Measurements from ENCODE around the gene RAB33A. TPM values are rescaled to one million over a fixed set of nuclear protein-coding genes. Genes with fewer than 3 reads are reported as not detected.
A peak's percentile ranks its signal among the peaks of the same experiment; 100 is the strongest.
"Not testable (repeated sequence)": the region's sequence is repeated elsewhere in the genome, so short reads cannot be mapped to it uniquely, and the experiment has no call there.

The RAB33A gene
- total RNA-seq, 1 experiment from 2014 or later, result 2.0 TPM

GRCh38 chrX:130172127-130172845 lies 524 bp downstream of the RAB33A start:
- DNase-seq (ENCODE audit: low read depth), result no peak

DNA sequence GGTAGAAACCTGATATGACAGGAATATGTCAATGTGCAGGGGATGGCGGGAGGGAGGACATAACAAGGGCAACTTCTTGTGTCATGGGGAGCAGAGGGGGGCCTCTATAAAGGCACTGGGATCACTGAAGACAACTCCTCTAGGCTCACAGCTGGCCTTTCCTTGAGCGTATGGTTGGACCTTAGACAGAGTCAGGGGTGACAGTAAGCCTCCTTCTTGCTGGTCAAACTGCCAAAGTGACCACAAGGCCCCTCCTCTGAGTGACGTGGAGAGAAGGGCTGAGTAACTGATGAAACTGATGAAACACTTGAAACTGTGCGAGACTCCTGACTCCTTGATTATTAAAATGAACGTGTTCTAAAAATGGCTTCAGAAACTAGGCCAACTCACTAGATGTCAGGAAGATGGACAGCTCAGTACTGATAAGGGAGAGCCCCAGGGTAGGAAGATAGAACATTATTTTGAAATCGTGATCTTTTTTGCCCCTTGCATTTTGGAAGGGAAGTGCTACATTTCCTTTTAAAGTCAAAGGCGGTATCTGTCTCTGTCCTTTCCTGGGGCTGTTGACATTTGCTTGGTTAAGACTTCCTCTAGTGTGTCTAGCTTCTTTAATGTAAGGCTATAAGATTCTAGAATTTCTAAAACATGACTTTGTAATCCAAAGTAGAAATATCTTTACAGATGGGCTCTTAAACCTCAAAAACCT lies 1.6 kb downstream of the RAB33A start:
- peak; percentile 81 for DNase-seq (ENCODE audit: low read depth)

DNA sequence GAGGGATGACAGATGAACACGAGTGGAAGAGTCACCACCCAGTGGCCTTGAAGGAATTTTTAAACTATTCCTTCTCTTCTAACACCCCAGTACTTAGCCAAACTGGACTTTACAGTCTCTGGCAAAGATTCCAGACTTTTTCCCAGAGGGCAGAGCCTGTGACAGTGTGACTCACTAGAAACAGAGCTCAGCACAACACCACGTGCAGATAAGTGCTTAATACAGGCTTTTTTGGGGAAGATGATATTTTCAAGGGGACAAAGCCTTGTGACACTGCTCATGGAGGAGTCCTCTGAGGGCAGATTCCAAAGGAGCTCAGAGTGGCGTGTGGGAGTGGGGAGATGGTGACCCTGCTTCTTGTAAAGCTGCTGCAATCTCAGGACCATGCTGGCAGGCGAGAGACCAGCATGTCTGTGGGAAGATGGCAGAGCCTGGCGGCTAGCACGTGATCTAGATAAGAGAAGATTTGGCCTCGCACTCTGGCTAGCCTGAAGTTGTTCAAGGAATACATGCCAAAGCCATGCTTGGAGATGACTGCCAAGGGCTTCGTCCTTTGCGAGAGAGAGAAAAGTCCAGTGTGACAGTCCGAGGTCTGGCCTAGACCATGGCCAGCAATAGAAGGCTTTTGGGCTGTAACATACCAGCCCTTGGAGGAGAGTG lies 2.4 kb downstream of the RAB33A start:
- DNase-seq (ENCODE audit: low read depth), result peak; percentile 80

GRCh38 chrX:130174937-130175336 lies 3.2 kb downstream of the RAB33A start:
- DNase-seq (ENCODE audit: low read depth), result no peak

DNA sequence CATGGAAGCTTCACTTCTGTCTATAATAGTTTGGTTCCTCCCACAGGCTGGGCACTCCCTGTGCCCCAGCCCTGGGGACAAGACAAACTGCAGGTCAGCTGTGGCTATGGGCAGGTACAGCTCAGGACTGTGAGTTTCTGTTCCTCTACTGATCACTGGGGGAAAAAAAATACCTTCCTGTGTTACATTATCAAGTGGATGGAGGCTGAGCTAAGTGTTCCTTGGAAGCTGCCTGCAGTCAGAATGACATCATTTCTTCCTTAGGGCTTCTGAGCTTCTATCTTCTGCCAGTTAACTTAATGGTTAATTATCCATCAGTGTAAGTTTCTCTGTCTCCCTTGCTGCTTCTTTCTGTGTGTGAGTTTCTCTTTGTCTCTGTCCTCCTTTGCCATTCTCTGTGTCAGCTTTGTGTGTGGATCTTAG lies 4.6 kb downstream of the RAB33A start:
- no peak for DNase-seq (ENCODE audit: low read depth)

GRCh38 chrX:130176942-130177341 lies 5.2 kb downstream of the RAB33A start:
- no peak for DNase-seq (ENCODE audit: low read depth)

DNA sequence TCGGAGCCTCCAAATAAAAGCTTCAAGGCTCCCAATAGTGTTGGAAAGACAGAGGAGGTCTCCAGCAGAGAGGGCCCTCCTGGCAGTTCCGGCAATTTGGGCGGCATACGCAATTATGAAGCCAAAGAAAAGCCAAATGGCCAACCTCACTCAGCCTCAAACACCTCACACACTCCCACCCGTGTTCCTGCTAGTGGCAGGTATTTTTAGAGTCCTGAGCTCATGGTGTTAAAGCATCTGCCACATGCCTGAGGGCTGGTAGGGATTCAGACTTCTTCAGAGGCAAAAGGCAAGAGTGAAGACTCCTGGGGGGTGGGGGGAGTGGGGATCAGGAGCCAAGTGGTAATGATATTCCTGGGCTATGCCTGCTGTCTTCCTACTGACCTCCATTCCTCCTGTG lies 7.4 kb downstream of the RAB33A start:
- no peak for DNase-seq (ENCODE audit: low read depth)

DNA sequence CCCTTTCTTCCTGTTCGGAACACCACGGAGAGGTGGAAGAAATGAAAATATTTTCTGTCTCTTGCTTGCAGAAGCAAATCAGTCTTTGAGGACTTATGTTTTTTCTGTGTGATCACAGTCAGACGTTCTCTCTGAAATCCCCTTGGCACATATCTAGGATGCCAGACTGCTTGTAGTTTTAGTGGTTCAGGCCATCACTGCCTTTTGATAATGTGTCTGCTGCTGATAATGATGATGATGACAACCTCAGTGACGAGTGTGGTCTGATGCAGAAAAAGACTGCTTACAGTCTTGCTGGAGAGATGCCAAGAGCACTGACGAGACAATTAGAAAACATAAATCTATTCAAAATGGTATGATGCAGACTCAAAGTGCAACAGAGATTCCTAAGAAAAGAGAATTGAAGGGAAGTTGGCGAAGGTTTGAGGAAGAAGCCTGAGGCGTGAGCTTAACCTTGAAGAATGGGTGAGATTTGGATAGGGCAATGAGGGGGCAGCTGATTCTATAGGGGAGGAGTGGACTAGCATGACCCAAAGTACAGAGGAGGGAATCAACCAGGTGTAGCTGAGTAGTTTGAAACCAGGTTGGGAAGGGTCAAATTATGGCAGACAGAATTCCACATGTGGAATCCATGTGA lies 7.9 kb downstream of the RAB33A start:
- DNase-seq (ENCODE audit: low read depth), result no peak

DNA sequence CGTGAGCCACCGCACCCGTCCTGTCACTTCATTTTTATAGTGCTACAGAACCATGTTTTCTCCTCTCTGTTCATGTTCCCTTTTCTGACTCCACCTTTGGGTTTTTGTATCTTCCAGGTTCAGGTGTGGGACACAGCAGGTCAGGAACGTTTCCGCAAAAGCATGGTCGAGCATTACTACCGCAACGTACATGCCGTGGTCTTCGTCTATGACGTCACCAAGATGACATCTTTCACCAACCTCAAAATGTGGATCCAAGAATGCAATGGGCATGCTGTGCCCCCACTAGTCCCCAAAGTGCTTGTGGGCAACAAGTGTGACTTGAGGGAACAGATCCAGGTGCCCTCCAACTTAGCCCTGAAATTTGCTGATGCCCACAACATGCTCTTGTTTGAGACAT lies 12.4 kb downstream of the RAB33A start:
- DNase-seq (ENCODE audit: low read depth), result no peak

DNA sequence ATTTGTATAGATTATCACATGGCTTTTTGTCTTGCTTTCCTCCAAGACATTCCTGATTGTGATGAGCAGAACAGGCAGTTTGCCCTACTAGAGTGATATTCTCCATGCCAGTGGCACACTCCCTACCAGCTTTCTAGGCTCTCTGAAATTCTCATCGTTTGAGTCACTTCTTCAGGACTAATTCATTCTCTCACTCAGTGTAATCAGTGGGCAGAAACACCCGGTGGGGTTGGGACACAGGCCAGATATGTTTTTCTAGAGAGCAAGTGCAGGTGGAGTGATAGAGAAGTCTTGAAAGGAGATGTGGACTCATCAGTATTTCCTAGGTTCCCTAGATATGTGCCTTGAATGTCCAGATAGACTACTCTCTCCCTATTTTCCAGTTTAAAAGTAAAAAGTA lies 13.1 kb downstream of the RAB33A start:
- no peak for DNase-seq (ENCODE audit: low read depth)

DNA sequence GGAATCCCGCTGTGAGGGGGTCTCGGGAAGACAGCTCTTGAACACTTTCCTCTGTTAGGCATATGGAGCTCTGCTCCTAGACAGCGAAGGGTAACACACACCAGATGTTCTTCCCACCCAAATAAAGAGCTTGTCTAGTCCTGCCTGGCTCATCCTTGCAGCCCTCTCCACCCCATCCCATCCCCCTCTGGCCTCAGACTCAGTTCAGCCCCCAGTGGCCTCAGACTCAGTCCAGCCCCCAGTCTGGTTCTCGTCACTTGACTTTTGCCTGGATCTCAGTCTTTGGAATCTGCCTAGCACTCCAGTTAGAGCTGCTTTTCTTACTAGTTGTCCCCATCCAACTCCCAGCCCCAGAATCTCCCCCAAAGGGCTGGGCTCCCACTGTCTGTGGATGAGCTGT lies 14.9 kb downstream of the RAB33A start:
- DNase-seq (ENCODE audit: low read depth), result no peak

DNA sequence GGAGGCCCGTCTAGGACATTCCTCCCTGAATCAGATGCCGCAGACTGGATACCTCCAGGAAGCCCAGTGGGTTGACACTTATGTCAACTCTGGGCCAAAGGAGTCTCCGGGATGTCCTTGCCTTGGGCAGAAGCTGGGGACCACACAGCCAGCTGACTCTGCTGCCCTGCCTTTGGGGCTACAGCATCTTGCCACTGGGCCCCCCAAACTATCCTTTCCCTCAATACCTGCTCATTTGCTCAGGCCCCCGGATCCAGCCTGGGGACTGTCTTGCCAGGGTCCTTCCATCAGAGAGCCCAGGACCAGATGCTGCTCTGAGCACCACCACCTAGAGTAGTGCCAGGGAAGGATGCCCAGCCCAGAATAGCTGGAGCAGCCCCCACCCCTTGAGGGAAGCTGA lies 19.0 kb downstream of the RAB33A start:
- no peak for DNase-seq (ENCODE audit: low read depth)

GRCh38 chrX:130196466-130196865 lies 24.7 kb downstream of the RAB33A start:
- no peak for DNase-seq (ENCODE audit: low read depth)

DNA sequence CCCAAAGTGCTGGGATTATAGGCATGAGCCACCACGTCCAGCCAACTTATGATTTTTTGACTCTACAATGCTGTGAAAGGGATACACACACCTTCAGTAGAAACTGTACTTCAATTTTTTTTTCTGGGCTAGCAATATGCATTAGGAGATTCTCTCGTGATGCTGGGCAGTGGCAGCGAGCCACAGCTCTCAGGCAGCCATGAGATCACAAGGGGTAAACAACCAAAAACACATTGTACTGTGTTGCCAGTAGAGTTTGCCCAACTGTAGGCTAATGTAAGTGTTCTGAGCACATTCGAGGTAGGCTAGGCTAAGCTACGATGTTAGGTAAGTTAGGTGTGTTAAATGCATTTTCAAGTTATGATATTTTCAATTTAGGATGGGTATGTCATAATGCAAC lies 25.7 kb downstream of the RAB33A start:
- DNase-seq (ENCODE audit: low read depth), result no peak

DNA sequence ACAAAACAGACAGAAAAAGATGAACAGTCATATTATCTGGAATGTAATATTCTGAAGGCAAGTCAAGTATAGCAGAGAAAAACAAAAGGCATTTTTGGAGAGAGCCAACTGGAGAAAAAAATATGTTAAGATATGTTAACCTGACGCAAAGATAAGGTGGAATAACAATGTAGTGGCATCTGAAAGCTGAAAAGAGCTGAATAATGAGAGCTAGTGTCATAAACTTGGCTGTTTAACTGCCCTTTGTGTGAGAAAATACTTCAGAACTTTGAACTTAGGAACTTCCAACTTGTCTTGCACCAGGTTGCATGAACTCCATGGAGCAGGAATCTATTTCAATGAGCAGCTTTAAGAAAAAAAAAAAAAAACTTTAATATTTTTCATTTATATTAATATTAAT lies 32.9 kb downstream of the RAB33A start:
- no peak for DNase-seq (ENCODE audit: low read depth)

GRCh38 chrX:130211415-130212186 lies 39.8 kb downstream of the RAB33A start:
- DNase-seq (ENCODE audit: low read depth), result no peak

- DNase-seq (ENCODE audit: low read depth), result no peak
Observed at GRCh38 chrX:130212371-130212770, 40.6 kb downstream of the RAB33A start.

DNA sequence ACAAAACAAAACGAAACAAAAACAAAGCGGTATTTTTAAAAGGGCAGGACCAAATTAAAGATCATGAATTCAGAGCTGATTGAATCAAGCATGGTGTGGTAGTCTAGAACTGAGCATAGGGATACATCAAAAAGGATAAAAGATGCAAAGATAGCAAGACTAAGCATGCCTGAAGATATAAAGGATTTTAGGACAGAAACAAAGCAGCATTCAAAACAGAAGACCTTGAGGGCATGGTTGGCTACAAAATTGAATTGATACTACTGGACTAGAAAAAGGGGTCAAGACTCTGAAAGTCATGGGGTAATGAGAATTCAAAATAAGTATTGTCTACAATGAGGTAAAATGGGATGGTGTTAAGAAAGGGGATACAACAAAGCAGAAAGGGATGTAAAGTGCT lies 41.6 kb downstream of the RAB33A start:
- no peak for DNase-seq (ENCODE audit: low read depth)

GRCh38 chrX:130216320-130216719 lies 44.6 kb downstream of the RAB33A start:
- peak; percentile 0 for DNase-seq (ENCODE audit: low read depth)

DNA sequence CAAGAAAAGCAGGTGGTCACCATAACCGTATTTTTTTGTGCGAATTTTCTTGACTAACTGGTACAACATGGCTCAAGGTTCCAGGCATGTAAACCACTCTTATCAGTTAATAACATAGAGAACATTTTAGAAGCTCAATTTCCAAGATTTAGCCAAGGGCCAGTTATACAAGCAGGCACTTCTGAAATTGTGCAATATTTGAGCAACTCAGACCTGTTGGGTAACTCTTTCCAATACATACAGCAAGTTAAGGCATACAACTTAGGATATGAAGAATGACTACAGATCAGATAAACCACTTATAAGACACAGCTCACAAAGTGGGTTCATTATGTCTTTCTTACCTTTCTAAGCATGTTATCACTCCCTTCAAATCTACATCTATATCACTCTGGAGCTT lies 53.0 kb downstream of the RAB33A start:
- DNase-seq (ENCODE audit: low read depth), result no peak

GRCh38 chrX:130228871-130229270 lies 57.1 kb downstream of the RAB33A start:
- DNase-seq (ENCODE audit: low read depth), result no peak

- not testable (repeated sequence) for DNase-seq (ENCODE audit: low read depth)
Observed at GRCh38 chrX:130231184-130231583, 59.4 kb downstream of the RAB33A start.
